OCI-LY3 (cell line): ENCODE measurements around the gene DOCK8.
"Not testable (repeated sequence)": the region's sequence is repeated elsewhere in the genome, so short reads cannot be mapped to it uniquely, and the experiment has no call there.

Source experiments
- H2AFZ ChIP-seq: fragments of 200-600, 300-600 bp; shearing (Covaris generic); 2 replicates; pipeline ENCODE4 v1.6.0; 2014; ENCODE audit warnings: antibody characterized with exemption, low read depth, low read length
- H3K27ac ChIP-seq: fragments of 200-600, 300-600 bp; sonication (generic); 2 replicates; pipeline ENCODE4 v1.5.1; 2014; ENCODE audit warnings: mild to moderate bottlenecking, low read length, moderate library complexity, mixed read lengths
- H3K27me3 ChIP-seq: fragments of 200-600, 300-600 bp; sonication (generic); 2 replicates; pipeline ENCODE4 v1.6.1; 2014; ENCODE audit warnings: low read depth, low read length, mixed read lengths
- H3K36me3 ChIP-seq: fragments of 200-600, 300-600 bp; sonication (generic); replicated peaks from 2 replicates; pipeline ENCODE3; 2014; ENCODE audit warnings: low read depth, low read length, mixed read lengths
- H3K4me1 ChIP-seq: fragments of 300-600, 200-600 bp; sonication (generic); 2 replicates; pipeline ENCODE4 v1.6.1; 2014; ENCODE audit warnings: low read length, mixed read lengths
- H3K4me2 ChIP-seq: fragments of 200-600, 300-600 bp; sonication (generic); 2 replicates; pipeline ENCODE4 v1.6.1; 2014; ENCODE audit warnings: low read length, mixed read lengths
- H3K4me3 ChIP-seq: fragments of 300-600, 200-600 bp; sonication (generic); 2 replicates; pipeline ENCODE4 v1.5.1; 2014; ENCODE audit warnings: antibody characterized with exemption, mild to moderate bottlenecking, low read length, moderate library complexity
- H3K79me2 ChIP-seq: fragments of 300-600, 200-600 bp; shearing (Covaris generic); 2 replicates; pipeline ENCODE4 v1.6.1; 2014; ENCODE audit warnings: mild to moderate bottlenecking, low read length, mixed read lengths
- H3K9ac ChIP-seq: fragments of 300-600, 200-600 bp; shearing (Covaris generic); 2 replicates; pipeline ENCODE4 v1.6.0; 2014; ENCODE audit warnings: mild to moderate bottlenecking, low read length, moderate library complexity
- H3K9me3 ChIP-seq: fragments of 200-600, 300-600 bp; shearing (Covaris generic); 2 replicates; pipeline ENCODE4 v1.6.1; 2014; ENCODE audit warnings: low read length, mixed read lengths; ENCODE audit not compliant: insufficient read depth
- H4K20me1 ChIP-seq: fragments of 200-600, 300-600 bp; sonication (generic); 2 replicates; pipeline ENCODE4 v1.6.1; 2016; ENCODE audit warnings: low read length, mixed read lengths; ENCODE audit not compliant: insufficient read depth
- CTCF ChIP-seq: fragments of 200-600, 300-600 bp; sonication (generic); IDR thresholded peaks from 2 replicates; pipeline ENCODE4 v1.5.1; 2014; ENCODE audit warnings: antibody characterized with exemption, low read length, low read depth
- EZH2phosphoT487 ChIP-seq: fragments of 200-600 bp; shearing (Covaris generic); IDR thresholded peaks from 2 replicates; pipeline ENCODE4 v1.6.1; 2018; ENCODE audit warnings: antibody characterized with exemption, mixed run types, low read depth

DOCK8 gene

GRCh38 chr9:228929-229695, 14.4 kb downstream of the DOCK8 start:
- Histone ChIP-seq H2AFZ (no peak overlapping the region), H3K9me3 (no peaks in the 10 kb centered on the region), H3K9ac (no peak overlapping the region), H3K79me2 (no peaks in the 10 kb centered on the region), H3K27ac (no peak overlapping the region), H4K20me1 (no peaks in the 10 kb centered on the region), H3K4me2 (no peak overlapping the region), H3K4me1 (no peaks in the 10 kb centered on the region), H3K4me3 (no peak overlapping the region), H3K36me3 (no peaks in the 10 kb centered on the region), H3K27me3 (no peaks in the 10 kb centered on the region)
- TF ChIP-seq EZH2phosphoT487 (no peak), CTCF (no peak)

GRCh38 chr9:231625-232024, 17.0 kb downstream of the DOCK8 start:
- not testable (repeated sequence) for H3K9ac ChIP-seq, H3K4me3 ChIP-seq, H4K20me1 ChIP-seq, H3K27me3 ChIP-seq, H3K4me1 ChIP-seq, H3K9me3 ChIP-seq, H3K36me3 ChIP-seq, H3K27ac ChIP-seq, H3K4me2 ChIP-seq, H2AFZ ChIP-seq, H3K79me2 ChIP-seq

- not testable (repeated sequence) for H3K27ac ChIP-seq, H2AFZ ChIP-seq, H3K27me3 ChIP-seq, H3K9ac ChIP-seq, H4K20me1 ChIP-seq, H3K4me3 ChIP-seq, H3K36me3 ChIP-seq, H3K9me3 ChIP-seq, H3K4me1 ChIP-seq, H3K79me2 ChIP-seq, H3K4me2 ChIP-seq
Measured at GRCh38 chr9:233708-234107, 19.0 kb downstream of the DOCK8 start.

GRCh38 chr9:237141-237857, 22.6 kb downstream of the DOCK8 start:
- no peaks in the 10 kb centered on the region for H3K36me3 ChIP-seq
- no peaks in the 10 kb centered on the region for H3K4me1 ChIP-seq
- no peak overlapping the region for H3K27ac ChIP-seq
- no peak overlapping the region for H3K4me2 ChIP-seq
- no peaks in the 10 kb centered on the region for H3K79me2 ChIP-seq
- no peaks in the 10 kb centered on the region for H3K27me3 ChIP-seq
- no peaks in the 10 kb centered on the region for H3K9me3 ChIP-seq
- H4K20me1 ChIP-seq: no peaks in the 10 kb centered on the region
- no peak overlapping the region for H3K4me3 ChIP-seq
- no peak overlapping the region for H3K9ac ChIP-seq
- no peak for TF ChIP-seq CTCF
- no peak for TF ChIP-seq EZH2phosphoT487
- no peak overlapping the region for H2AFZ ChIP-seq

- H3K27me3 ChIP-seq: no peaks in the 10 kb centered on the region
- no peak overlapping the region for H3K27ac ChIP-seq
Measured at GRCh38 chr9:237858-238345, 23.2 kb downstream of the DOCK8 start.

More at GRCh38 chr9:237858-238345, 23.2 kb downstream of the DOCK8 start:
- Histone ChIP-seq H3K4me3 (no peak overlapping the region), H3K9me3 (no peaks in the 10 kb centered on the region), H3K4me2 (no peak overlapping the region), H3K36me3 (no peaks in the 10 kb centered on the region), H3K9ac (no peak overlapping the region), H3K79me2 (no peaks in the 10 kb centered on the region), H4K20me1 (no peaks in the 10 kb centered on the region), H2AFZ (no peak overlapping the region), H3K4me1 (no peaks in the 10 kb centered on the region)
- no peak for TF ChIP-seq CTCF
- no peak for TF ChIP-seq EZH2phosphoT487
